Adrenal gland (tissue), 5 donors: ENCODE results near the gene ME1.

Experiments
- CTCF ChIP-seq, 6 experiments: fragments of 450-650 bp in 4 of 6; fragments of 200-600 bp in 2 of 6; sonication (generic) in 1 of 6; IDR thresholded peaks; 1 replicate in 5 of 6; 2 replicates in 1 of 6; pipeline versions ENCODE4 v1.5.1 to v1.8.0; 2016 to 2021; ENCODE audit warnings: antibody characterized with exemption in 6 of 6, mild to moderate bottlenecking in 2 of 6, moderate library complexity in 1 of 6
- POLR2A ChIP-seq, 2 donors: fragments of 450-650 bp; IDR thresholded peaks; one replicate each; pipeline ENCODE4 v1.6.1; 2017; ENCODE audit warnings: antibody characterized with exemption in 2 of 2, mild to moderate bottlenecking in 2 of 2, moderate library complexity in 1 of 2
- donor health status: DM: no; HTN: no; CAD: no.

DNA sequence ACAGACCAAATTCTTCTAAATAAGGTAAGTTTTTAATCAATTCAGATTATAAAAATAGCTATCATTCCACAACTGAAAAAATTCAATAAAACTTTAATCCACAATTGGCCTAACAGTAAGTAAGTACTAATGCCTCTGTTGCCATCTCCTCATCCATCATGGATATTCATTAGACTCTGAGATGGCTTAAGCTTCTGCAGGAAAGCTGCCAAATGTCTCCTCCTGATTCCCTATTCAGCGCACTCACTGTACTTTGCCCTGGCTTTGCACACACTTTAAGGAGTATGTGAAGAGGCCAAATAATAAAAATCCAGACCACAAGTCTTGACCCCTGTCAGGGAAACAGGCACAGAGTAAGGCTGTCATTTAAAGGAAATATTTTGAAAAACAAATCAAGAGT lies 261.3 kb downstream of the ME1 start:
- TF ChIP-seq CTCF (IDR thresholded peaks at IDR 0.05): no peak
- no peak for TF ChIP-seq POLR2A (IDR thresholded peaks at IDR 0.05)
